Smooth muscle cell (in vitro differentiated cells): Measurements from ENCODE around the gene SIRT7. TPM values are rescaled to one million over a fixed set of nuclear protein-coding genes. Genes with fewer than 3 reads are reported as not detected.

Experiments
- DNase-seq: peaks from one replicate; lab custom pipeline; 2025; ENCODE audit not compliant: unreplicated experiment; lab: John Stamatoyannopoulos, UW
- H2AFZ ChIP-seq: fragments of 200-600 bp; sonication (generic); 2 replicates; pipeline ENCODE4 v1.6.0; 2016; ENCODE audit warnings: antibody characterized with exemption, low read depth, mild to moderate bottlenecking
- H3F3A ChIP-seq: fragments of 200-600 bp; sonication (generic); 2 replicates; pipeline ENCODE4 v1.6.0; 2017; ENCODE audit warnings: antibody characterized with exemption, low read depth
- H3K27ac ChIP-seq: fragments of 200-600 bp; sonication (generic); 2 replicates; pipeline ENCODE4 v1.5.1; 2016; ENCODE audit warnings: low read depth, mild to moderate bottlenecking
- H3K27me3 ChIP-seq: fragments of 200-600 bp; sonication (generic); 2 replicates; pipeline ENCODE4 v1.6.1; 2016; ENCODE audit warnings: low read depth, mild to moderate bottlenecking
- H3K36me3 ChIP-seq: fragments of 200-600 bp; sonication (generic); 2 replicates; pipeline ENCODE4 v1.5.1; 2016; ENCODE audit warnings: low read depth
- H3K4me1 ChIP-seq: fragments of 200-600 bp; sonication (generic); 2 replicates; pipeline ENCODE4 v1.5.1; 2016; ENCODE audit warnings: low read depth
- H3K4me2 ChIP-seq: fragments of 200-600 bp; sonication (generic); 2 replicates; pipeline ENCODE4 v1.6.0; 2016; ENCODE audit warnings: mild to moderate bottlenecking
- H3K4me3 ChIP-seq: fragments of 200-600 bp; sonication (generic); 2 replicates; pipeline ENCODE4 v1.5.1; 2016; ENCODE audit warnings: mild to moderate bottlenecking
- H3K79me2 ChIP-seq: fragments of 200-600 bp; sonication (generic); 2 replicates; pipeline ENCODE4 v1.6.0; 2016; ENCODE audit warnings: low read depth, mild to moderate bottlenecking
- H3K9ac ChIP-seq: fragments of 200-600 bp; sonication (generic); 2 replicates; pipeline ENCODE4 v1.6.0; 2016; ENCODE audit warnings: low read depth
- H3K9me3 ChIP-seq: fragments of 200-600 bp; sonication (generic); replicated peaks from 2 replicates; pipeline ENCODE4 v1.5.1; 2016; ENCODE audit warnings: low read depth
- H4K20me1 ChIP-seq: fragments of 200-600 bp; sonication (generic); 2 replicates; pipeline ENCODE4 v1.6.0; 2016; ENCODE audit warnings: low read depth
- WGBS: methylation state at CpG from one replicate; pipeline ENCODE4 v1.1.7; 2016; ENCODE audit warnings: low lambda C conversion rate; 5-methylcytosine and 5-hydroxymethylcytosine counted together
- polyA plus RNA-seq: library from polyadenylated mRNA; unstranded; fragments of >200 nt; fragmentation: Nextera tagmentation; extraction: Ambion mirVana; gene quantifications from 2 replicates; pipeline ENCODE4 v1.2.1, GENCODE V29; 2016
- total RNA-seq: library from RNA; depleted of rRNA; stranded (reverse); fragments of >200 nt; gene quantifications from 2 replicates; pipeline ENCODE4 v1.2.3, GENCODE V29; 2014
- TF ChIP-seq, protein P1 (sequence below): fragments of 200-600 bp; sonication (generic); IDR thresholded peaks from 2 replicates; pipeline ENCODE4 v1.5.1; 2017; ENCODE audit warnings: borderline replicate concordance, mild to moderate bottlenecking, antibody characterized with exemption; ENCODE audit not compliant: insufficient read depth, poor library complexity, severe bottlenecking

SIRT7 gene
- total and polyA plus RNA-seq, 2 experiments from 2014 or later, result 10.1 to 19.9 TPM

DNA sequence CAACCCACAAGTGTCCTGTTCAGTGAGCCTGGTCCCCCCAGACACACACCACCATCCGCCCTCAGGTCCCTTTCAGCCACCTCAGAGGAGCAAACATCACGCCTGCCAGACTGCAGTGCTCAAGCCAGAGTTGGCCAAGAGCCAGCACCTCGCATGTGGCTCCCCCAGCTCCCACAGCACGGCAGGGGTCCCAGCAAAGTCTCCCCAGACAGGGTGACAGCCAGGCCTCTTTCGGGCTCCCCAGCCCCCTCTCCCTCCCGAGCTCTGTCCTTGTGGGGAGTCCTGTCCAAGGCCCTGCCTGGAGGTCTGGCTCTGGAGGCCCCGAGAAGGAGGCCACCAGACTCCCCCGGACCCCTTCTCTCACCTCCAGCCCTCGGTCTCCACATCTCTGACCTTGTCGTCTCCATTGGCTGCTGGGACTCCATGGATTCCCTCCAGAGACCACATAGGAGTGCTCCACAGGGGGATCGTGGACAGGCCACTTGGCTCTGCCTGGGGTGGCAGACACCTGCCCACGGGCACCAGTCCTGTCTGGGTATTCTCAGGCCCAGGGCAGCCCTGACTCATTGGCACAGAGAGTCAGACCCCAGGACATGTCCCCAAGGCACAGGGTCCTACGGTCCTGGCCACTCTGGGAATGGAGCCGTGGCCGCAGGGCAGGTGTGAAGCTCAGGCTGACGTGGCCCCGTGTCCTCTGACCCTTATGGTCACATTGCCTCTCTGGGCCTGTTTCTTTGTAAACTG lies 30.8 kb upstream of the SIRT7 start:
- Histone ChIP-seq H3K36me3 (no peaks in the 10 kb centered on the region), H3F3A (no peaks in the 10 kb centered on the region), H3K4me3 (no peak overlapping the region), H3K27ac (no peak overlapping the region), H4K20me1 (no peaks in the 10 kb centered on the region), H3K4me2 (no peak overlapping the region), H3K4me1 (no peaks in the 10 kb centered on the region), H3K27me3 (no peaks in the 10 kb centered on the region), H3K9me3 (no peaks in the 10 kb centered on the region), H2AFZ (no peak overlapping the region), H3K79me2 (no peaks in the 10 kb centered on the region), H3K9ac (no peak overlapping the region)
- 90% methylated on average over 17 of the region's 17 CpGs for WGBS
- TF ChIP-seq, protein P1, sequence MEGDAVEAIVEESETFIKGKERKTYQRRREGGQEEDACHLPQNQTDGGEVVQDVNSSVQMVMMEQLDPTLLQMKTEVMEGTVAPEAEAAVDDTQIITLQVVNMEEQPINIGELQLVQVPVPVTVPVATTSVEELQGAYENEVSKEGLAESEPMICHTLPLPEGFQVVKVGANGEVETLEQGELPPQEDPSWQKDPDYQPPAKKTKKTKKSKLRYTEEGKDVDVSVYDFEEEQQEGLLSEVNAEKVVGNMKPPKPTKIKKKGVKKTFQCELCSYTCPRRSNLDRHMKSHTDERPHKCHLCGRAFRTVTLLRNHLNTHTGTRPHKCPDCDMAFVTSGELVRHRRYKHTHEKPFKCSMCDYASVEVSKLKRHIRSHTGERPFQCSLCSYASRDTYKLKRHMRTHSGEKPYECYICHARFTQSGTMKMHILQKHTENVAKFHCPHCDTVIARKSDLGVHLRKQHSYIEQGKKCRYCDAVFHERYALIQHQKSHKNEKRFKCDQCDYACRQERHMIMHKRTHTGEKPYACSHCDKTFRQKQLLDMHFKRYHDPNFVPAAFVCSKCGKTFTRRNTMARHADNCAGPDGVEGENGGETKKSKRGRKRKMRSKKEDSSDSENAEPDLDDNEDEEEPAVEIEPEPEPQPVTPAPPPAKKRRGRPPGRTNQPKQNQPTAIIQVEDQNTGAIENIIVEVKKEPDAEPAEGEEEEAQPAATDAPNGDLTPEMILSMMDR, result no peak
- DNase-seq, result no peak

DNA sequence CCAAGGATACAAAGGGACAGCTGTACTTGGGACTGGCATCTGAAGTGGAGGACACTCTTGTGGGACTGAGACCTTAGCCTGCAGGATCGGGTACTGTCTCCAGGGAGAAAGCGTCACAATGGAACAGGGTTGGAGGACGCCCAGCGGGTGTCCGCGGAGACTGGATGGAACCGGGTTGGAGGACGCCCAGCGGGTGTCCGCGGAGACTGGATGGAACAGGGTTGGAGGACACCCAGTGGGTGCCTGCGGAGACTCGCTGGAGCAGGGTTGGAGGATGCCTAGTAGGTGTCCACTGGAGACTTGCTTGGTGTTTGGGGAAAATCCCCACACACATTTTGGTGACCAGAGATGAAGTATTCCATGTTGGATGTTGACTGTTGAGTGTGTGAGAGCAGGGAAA lies 29.2 kb upstream of the SIRT7 start, which contains the start of gene MYADML2:
MYADML2 (minus strand) TSS at position 45 of the 400 bp plus-strand sequence. CDS start 5,492 bp downstream, outside the sequence.
- Histone ChIP-seq H3K79me2 (no peaks in the 10 kb centered on the region), H3K4me3 (no peak within 1 kb of the TSS), H4K20me1 (no peaks in the 10 kb centered on the region), H3F3A (no peaks in the 10 kb centered on the region), H3K27me3 (no peaks in the 10 kb centered on the region), H3K36me3 (no peaks in the 10 kb centered on the region), H3K9me3 (no peaks in the 10 kb centered on the region), H3K9ac (no peak within 1 kb of the TSS), H3K4me2 (no peak within 1 kb of the TSS), H2AFZ (no peak within 1 kb of the TSS), H3K27ac (no peak within 1 kb of the TSS), H3K4me1 (no peaks in the 10 kb centered on the region)
- DNase-seq, result no peak
- TF ChIP-seq, protein P1, result no peak
- WGBS, result 96% methylated on average over 12 of the region's 13 CpGs

DNA sequence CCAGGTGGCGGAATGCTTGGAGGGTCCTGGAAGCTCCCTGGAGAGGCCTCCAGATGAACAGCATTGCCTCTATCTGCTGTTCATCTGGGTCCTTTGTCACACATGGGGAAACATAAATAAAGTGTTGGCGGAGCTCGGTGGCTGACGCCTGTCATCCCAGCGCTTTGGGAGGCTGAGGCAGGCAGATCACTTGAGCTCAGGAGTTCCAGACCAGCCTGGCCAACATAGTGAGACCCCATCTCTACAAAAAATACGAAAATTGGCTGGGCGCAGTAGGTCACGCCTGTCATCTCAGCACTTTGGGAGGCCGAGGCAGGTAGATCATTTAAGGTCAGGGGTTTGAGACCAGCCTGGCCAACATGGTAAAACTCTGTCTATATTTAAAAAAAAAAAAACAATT lies 26.9 kb upstream of the SIRT7 start:
- Histone ChIP-seq H3K9ac (no peak overlapping the region), H3K4me1 (no peaks in the 10 kb centered on the region), H3K4me3 (no peak overlapping the region), H4K20me1 (no peaks in the 10 kb centered on the region), H3K79me2 (no peaks in the 10 kb centered on the region), H3F3A (no peaks in the 10 kb centered on the region), H3K36me3 (no peaks in the 10 kb centered on the region), H3K27me3 (no peaks in the 10 kb centered on the region), H3K9me3 (no peaks in the 10 kb centered on the region), H2AFZ (no peak overlapping the region), H3K27ac (no peak overlapping the region), H3K4me2 (no peak overlapping the region)
- no peak for DNase-seq
- TF ChIP-seq, protein P1, result no peak
- 94% methylated on average over 9 of the region's 9 CpGs for WGBS

DNA sequence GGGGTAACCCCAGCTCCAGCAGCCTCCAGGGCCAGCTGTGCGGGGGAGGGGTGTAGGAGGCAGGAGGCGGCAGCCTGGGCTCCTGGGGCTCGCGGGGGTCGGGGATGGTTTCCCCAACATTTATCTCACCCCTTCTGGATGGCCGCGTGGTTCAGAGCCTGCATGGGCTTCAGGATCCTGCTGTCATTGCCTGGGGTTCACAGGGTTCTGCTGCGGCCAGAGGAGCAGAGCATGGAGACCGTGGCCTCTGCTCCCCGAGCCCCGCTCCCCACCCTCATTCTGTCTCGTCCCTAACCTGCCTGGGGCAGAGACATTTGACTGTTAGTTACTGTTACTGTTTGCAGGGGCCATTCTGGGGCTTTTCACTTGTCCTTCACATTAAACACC lies 24.2 kb upstream of the SIRT7 start:
- no peak overlapping the region for H3K9ac ChIP-seq
- no peaks in the 10 kb centered on the region for H3K27me3 ChIP-seq
- H4K20me1 ChIP-seq, result no peaks in the 10 kb centered on the region
- no peak overlapping the region for H3K4me2 ChIP-seq
- no peak overlapping the region for H3K4me3 ChIP-seq
- no peaks in the 10 kb centered on the region for H3K4me1 ChIP-seq
- 73% methylated on average over 12 of the region's 12 CpGs for WGBS
- no peaks in the 10 kb centered on the region for H3K36me3 ChIP-seq
- H3K79me2 ChIP-seq, result no peaks in the 10 kb centered on the region
- H3K9me3 ChIP-seq, result no peaks in the 10 kb centered on the region
- no peak for DNase-seq
- H3F3A ChIP-seq, result no peaks in the 10 kb centered on the region
- H3K27ac ChIP-seq, result no peak overlapping the region
- TF ChIP-seq, protein P1, result no peak
- H2AFZ ChIP-seq, result no peak overlapping the region
